Glutamatergic neuron (in vitro differentiated cells): Measurements from ENCODE around the gene MACROD2. TPM values are rescaled to one million over a fixed set of nuclear protein-coding genes. Genes with fewer than 3 reads are reported as not detected.

ENCODE experiments used
- DNase-seq: peaks from one replicate; pipeline ENCODE4 v3.0.0; 2022
- H3K27ac Mint-ChIP-seq: one replicate; pipeline ENCODE4 v1.8.0; 2020; ENCODE audit warnings: mild to moderate bottlenecking, mixed read lengths, inconsistent platforms; ENCODE audit not compliant: unreplicated experiment
- H3K27me3 Mint-ChIP-seq: one replicate; pipeline ENCODE4 v1.8.0; 2020; ENCODE audit warnings: mild to moderate bottlenecking, moderate library complexity, mixed read lengths, inconsistent platforms; ENCODE audit not compliant: unreplicated experiment
- H3K36me3 Mint-ChIP-seq: one replicate; pipeline ENCODE4 v1.8.0; 2020; ENCODE audit warnings: mild to moderate bottlenecking, mixed read lengths, inconsistent platforms; ENCODE audit not compliant: unreplicated experiment
- H3K4me1 Mint-ChIP-seq: one replicate; pipeline ENCODE4 v1.8.0; 2020; ENCODE audit warnings: mild to moderate bottlenecking, low read depth, mixed read lengths, inconsistent platforms; ENCODE audit not compliant: unreplicated experiment
- H3K4me3 Mint-ChIP-seq: one replicate; pipeline ENCODE4 v1.8.0; 2020; ENCODE audit warnings: mild to moderate bottlenecking, mixed read lengths, inconsistent platforms; ENCODE audit not compliant: unreplicated experiment
- H3K9me3 Mint-ChIP-seq: one replicate; pipeline ENCODE4 v1.8.0; 2020; ENCODE audit warnings: mild to moderate bottlenecking, moderate library complexity, mixed read lengths, inconsistent platforms; ENCODE audit not compliant: unreplicated experiment
- CTCF ChIP-seq: fragments of 200-600 bp; sonication (generic); IDR thresholded peaks from one replicate; pipeline ENCODE4 v1.5.0; 2021; ENCODE audit not compliant: partially characterized antibody, unreplicated experiment
- total RNA-seq: library from RNA; stranded (reverse); fragmentation: NEBNext Ultra II Directional; extraction: Animal tissue kit (Norgen Biotek cat#: 25700); gene quantifications from one replicate; pipeline ENCODE4 v1.2.1, GENCODE V29; 2021; ENCODE audit not compliant: unreplicated experiment

The MACROD2 gene
- total RNA-seq, 1 donor from 2014 or later = 8.7 TPM

GRCh38 chr20:14896569-14896968 lies 901.3 kb downstream of the MACROD2 start:
- TF ChIP-seq CTCF = no peak
- DNase-seq = no peak
- Mint-ChIP-seq H3K36me3 (no peaks in the 10 kb centered on the region), H3K27ac (no peak overlapping the region), H3K9me3 (peaks cover 2% of the 10 kb centered on the region), H3K27me3 (no peaks in the 10 kb centered on the region), H3K4me3 (no peak overlapping the region), H3K4me1 (no peaks in the 10 kb centered on the region)

DNA sequence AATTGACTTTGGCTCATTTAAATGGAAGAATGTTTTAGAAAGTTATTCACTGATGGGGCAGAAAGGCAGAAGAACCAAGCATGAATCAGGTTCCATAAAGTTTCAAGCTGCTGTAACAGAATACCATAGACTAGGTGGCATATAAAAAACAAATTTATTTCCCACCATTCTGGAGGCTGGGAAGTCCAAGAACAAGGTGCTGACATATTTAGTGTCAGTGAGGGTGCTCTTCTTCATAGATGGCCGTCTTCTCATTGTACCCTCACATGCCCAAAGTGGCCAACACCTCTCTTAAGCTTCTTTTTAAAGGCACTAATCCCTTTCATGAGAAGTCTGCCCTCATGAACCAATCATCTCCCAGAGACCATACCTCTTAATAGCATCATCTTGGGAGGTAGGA lies 902.3 kb downstream of the MACROD2 start:
- no peak for DNase-seq
- Mint-ChIP-seq H3K27me3 (no peaks in the 10 kb centered on the region), H3K9me3 (peaks cover under 1% of the 10 kb centered on the region), H3K4me1 (no peaks in the 10 kb centered on the region), H3K27ac (no peak overlapping the region), H3K36me3 (no peaks in the 10 kb centered on the region), H3K4me3 (no peak overlapping the region)
- no peak for TF ChIP-seq CTCF

DNA sequence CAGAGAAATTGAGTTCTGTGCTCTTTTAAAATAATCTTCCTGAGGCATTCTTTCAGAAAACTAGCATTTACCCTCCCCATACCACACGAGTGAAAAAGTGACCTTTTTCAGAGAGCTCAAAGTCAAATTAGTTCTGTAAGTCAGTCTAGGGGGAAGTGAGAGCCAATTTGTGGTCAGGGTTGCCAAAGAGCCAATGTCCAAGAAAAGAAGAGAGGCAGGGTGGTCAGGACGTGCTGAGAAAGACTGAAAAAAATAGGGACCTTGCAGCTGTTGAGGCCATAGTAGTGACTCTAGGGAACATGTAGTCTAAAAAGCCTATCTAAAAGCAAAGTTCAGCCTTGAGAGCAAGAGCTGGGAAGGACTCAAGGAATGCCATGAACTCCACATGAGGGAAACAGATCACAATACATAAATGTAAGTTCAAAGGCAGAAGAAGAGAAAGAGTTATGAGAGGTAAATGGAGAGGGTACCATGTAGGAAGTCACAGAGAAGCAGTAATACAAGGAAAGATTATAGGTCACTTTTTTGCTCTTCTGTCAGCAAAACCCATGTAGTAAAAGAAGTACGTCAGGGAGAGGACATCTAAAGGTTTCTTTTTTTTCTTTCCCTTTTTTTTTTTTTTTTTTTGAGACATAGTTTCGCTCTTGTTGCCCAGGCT lies 907.2 kb downstream of the MACROD2 start:
- Mint-ChIP-seq H3K9me3 (peaks cover 1% of the 10 kb centered on the region), H3K27ac (no peak overlapping the region), H3K27me3 (no peaks in the 10 kb centered on the region), H3K4me1 (peaks cover 4% of the 10 kb centered on the region), H3K4me3 (no peak overlapping the region), H3K36me3 (no peaks in the 10 kb centered on the region)
- DNase-seq = no peak
- TF ChIP-seq CTCF = no peak

DNA sequence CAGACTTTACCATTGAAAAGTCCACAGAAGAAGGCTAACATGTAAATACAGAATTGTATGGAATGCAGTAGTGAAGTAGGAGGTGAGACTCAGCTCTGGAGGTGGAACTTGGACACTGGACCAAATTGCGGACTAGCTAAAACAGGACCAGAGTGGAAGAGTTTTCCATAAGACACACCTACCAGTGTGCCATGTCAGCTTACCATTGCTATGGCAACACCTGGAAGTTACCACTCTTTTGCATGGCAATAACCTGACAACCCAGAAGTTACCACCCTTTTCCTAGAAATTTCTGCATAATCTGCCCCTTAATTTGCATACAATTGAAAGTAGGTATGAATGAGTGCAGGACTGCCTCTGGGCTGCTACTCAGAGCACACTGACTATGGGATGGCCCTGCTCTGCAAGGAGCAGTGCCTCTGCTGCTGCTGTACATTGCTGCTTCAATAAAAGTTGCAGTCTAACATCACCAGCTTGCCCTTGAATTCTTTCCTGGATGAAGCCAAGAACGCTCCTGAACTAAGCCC lies 911.7 kb downstream of the MACROD2 start:
- no peak for TF ChIP-seq CTCF
- Mint-ChIP-seq H3K4me3 (no peak overlapping the region), H3K27ac (no peak overlapping the region), H3K36me3 (no peaks in the 10 kb centered on the region), H3K4me1 (peaks cover 4% of the 10 kb centered on the region), H3K9me3 (peaks cover 2% of the 10 kb centered on the region), H3K27me3 (no peaks in the 10 kb centered on the region)
- no peak for DNase-seq

DNA sequence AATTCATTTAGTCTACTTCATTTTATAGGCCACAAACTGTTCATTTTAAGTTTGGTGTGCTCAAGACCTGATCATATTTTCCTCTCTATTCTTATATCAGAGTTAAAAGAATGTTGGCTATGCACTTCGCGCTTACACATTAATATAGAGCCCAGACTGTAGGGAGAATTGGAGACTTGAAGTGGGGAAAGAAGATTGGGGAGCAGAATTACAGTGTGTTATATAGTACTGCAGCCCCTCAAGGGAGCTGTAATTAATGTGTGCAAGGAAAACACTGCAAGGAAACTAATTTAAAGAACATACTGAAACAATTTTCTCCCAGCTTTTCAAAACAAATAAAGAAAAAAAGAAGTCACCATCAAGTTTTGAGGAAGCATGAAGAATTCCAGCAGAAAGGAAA lies 914.8 kb downstream of the MACROD2 start:
- no peak overlapping the region for H3K27ac Mint-ChIP-seq
- H3K36me3 Mint-ChIP-seq = no peaks in the 10 kb centered on the region
- no peak for TF ChIP-seq CTCF
- DNase-seq = no peak
- H3K9me3 Mint-ChIP-seq = peaks cover 2% of the 10 kb centered on the region
- peaks cover 4% of the 10 kb centered on the region for H3K4me1 Mint-ChIP-seq
- no peak overlapping the region for H3K4me3 Mint-ChIP-seq
- H3K27me3 Mint-ChIP-seq = no peaks in the 10 kb centered on the region
